Esophagus squamous epithelium (tissue), 5 donors: ENCODE data around the gene MNAT1. TPM values are rescaled to one million over a fixed set of nuclear protein-coding genes. Genes with fewer than 3 reads are reported as not detected.

Experiments used
- DNase-seq: peaks from one replicate; lab custom pipeline; 2025; lab: John Stamatoyannopoulos, UW
- H3K27ac ChIP-seq, 4 donors: fragments of 200-600 bp; sonication (generic); one replicate each; pipeline ENCODE4 v1.5.1; 2016 to 2019; ENCODE audit warnings: mild to moderate bottlenecking in 1 of 4
- H3K27me3 ChIP-seq, 4 donors: fragments of 200-600 bp; sonication (generic); 1 replicate in 3 of 4; 2 replicates in 1 of 4; pipeline versions ENCODE4 v1.5.1 to v1.6.0; 2017 to 2021; ENCODE audit warnings: antibody characterized with exemption in 1 of 4
- H3K36me3 ChIP-seq, 3 donors: fragments of 200-600 bp; sonication (generic); one replicate each; pipeline ENCODE4 v1.5.1; 2016 to 2019
- H3K4me1 ChIP-seq, 3 donors: fragments of 200-600 bp; sonication (generic); one replicate each; pipeline ENCODE4 v1.5.1; 2017 to 2019
- H3K4me3 ChIP-seq, 4 donors: fragments of 200-600 bp; sonication (generic); 1 replicate in 3 of 4; 2 replicates in 1 of 4; pipeline ENCODE4 v1.5.1; 2016 to 2019; ENCODE audit warnings: mild to moderate bottlenecking in 2 of 4, moderate library complexity in 1 of 4
- H3K9me3 ChIP-seq, 3 donors: fragments of 200-600 bp; sonication (generic); one replicate each; pipeline ENCODE4 v1.5.1; 2016 to 2019
- POLR2A ChIP-seq, 4 donors: fragments of 450-650 bp; IDR thresholded peaks; one replicate each; pipeline ENCODE4 v1.6.1; 2017; ENCODE audit warnings: antibody characterized with exemption in 4 of 4, mild to moderate bottlenecking in 4 of 4, moderate library complexity in 3 of 4
- WGBS, 2 donors: methylation state at CpG; one replicate each; pipeline ENCODE4 v1.1.5; 2018; 5-methylcytosine and 5-hydroxymethylcytosine counted together
- intact Hi-C: fragments of 100-400 bp; cut with DNase I; formaldehyde crosslinking; loops from one replicate; pipeline ENCODE4 v1.15.0; 2022
- total RNA-seq, 4 donors: library from RNA; depleted of rRNA; stranded (reverse); fragments of >200 nt; gene quantifications; one replicate each; pipeline ENCODE4 v1.1.0, GENCODE V29; 2016
- TF ChIP-seq, protein P1 (sequence below), 6 experiments: fragments of 450-650 bp in 4 of 6; fragments of 200-600 bp in 2 of 6; sonication (generic) in 2 of 6; IDR thresholded peaks; one replicate each; pipeline ENCODE4 v1.5.1; 2016 to 2019; ENCODE audit warnings: antibody characterized with exemption in 6 of 6, mild to moderate bottlenecking in 4 of 6, moderate library complexity in 4 of 6
- donor health status: DM: yes; HTN: yes; CAD: no.

Gene MNAT1
- total RNA-seq, 4 donors from 2014 or later: 16.7 to 39.1 (median 24.4) TPM

DNA sequence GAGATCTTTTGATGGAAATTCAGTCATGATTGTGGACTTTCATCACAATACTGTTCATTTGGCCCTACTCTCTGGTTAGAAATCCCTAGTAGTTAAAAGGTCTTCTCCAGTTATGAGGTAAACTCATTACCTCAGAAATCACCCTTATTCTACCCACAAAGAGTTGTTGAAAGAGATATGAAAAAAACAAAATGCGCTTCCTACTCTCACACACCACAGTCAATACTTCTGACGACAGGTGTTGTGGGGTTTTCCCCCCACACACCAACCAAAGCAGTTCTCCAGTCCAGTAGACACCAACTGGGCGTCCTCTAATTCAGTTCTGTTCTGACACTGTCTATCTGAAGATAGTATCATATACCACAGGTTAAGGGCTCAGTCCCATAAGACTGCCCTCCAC lies 191.4 kb downstream of the MNAT1 start:
- H3K27ac ChIP-seq: no peak overlapping the region
- no peaks in the 10 kb centered on the region for H3K27me3 ChIP-seq
- TF ChIP-seq, protein P1, sequence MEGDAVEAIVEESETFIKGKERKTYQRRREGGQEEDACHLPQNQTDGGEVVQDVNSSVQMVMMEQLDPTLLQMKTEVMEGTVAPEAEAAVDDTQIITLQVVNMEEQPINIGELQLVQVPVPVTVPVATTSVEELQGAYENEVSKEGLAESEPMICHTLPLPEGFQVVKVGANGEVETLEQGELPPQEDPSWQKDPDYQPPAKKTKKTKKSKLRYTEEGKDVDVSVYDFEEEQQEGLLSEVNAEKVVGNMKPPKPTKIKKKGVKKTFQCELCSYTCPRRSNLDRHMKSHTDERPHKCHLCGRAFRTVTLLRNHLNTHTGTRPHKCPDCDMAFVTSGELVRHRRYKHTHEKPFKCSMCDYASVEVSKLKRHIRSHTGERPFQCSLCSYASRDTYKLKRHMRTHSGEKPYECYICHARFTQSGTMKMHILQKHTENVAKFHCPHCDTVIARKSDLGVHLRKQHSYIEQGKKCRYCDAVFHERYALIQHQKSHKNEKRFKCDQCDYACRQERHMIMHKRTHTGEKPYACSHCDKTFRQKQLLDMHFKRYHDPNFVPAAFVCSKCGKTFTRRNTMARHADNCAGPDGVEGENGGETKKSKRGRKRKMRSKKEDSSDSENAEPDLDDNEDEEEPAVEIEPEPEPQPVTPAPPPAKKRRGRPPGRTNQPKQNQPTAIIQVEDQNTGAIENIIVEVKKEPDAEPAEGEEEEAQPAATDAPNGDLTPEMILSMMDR (IDR thresholded peaks at IDR 0.05): no peak
- no peak for TF ChIP-seq POLR2A (IDR thresholded peaks at IDR 0.05)
- H3K4me3 ChIP-seq: no peak overlapping the region
- H3K4me1 ChIP-seq: no peaks in the 10 kb centered on the region
- H3K36me3 ChIP-seq: no peaks in the 10 kb centered on the region
- DNase-seq: no peak
- H3K9me3 ChIP-seq: no peaks in the 10 kb centered on the region
- 95 to 100% methylated on average over 3 of the region's 3 CpGs for WGBS, 2 donors
- intact Hi-C loops: no loop called here

DNA sequence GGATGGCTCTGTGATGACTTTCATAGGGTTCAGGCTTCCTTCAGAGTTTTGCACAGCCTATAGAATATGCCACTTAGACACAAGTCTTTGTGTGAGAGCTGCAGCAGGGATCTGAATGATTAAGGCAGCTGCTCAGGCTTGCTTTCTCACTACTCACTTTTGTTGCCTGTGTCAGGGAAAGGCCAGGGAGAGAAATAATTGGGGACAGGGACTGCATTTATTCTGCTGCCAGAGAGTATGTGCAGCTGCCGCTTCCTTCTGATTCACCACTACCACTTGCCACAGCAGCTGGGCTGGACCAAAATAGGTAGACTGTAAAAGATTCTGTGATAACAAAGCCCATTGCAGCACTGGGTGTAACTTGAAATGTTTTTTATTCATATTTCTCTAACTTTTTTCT lies 196.7 kb downstream of the MNAT1 start:
- no peak for DNase-seq
- no peaks in the 10 kb centered on the region for H3K36me3 ChIP-seq
- no peaks in the 10 kb centered on the region for H3K9me3 ChIP-seq
- H3K4me1 ChIP-seq: no peaks in the 10 kb centered on the region
- TF ChIP-seq, protein P1 (IDR thresholded peaks at IDR 0.05): no peak
- no peak for TF ChIP-seq POLR2A (IDR thresholded peaks at IDR 0.05)
- intact Hi-C loops: no loop called here
- no peaks in the 10 kb centered on the region for H3K27me3 ChIP-seq
- WGBS, 2 donors: 100% methylated on average over 1 of the region's 1 CpG
- H3K4me3 ChIP-seq: no peak overlapping the region
- no peak overlapping the region for H3K27ac ChIP-seq

DNA sequence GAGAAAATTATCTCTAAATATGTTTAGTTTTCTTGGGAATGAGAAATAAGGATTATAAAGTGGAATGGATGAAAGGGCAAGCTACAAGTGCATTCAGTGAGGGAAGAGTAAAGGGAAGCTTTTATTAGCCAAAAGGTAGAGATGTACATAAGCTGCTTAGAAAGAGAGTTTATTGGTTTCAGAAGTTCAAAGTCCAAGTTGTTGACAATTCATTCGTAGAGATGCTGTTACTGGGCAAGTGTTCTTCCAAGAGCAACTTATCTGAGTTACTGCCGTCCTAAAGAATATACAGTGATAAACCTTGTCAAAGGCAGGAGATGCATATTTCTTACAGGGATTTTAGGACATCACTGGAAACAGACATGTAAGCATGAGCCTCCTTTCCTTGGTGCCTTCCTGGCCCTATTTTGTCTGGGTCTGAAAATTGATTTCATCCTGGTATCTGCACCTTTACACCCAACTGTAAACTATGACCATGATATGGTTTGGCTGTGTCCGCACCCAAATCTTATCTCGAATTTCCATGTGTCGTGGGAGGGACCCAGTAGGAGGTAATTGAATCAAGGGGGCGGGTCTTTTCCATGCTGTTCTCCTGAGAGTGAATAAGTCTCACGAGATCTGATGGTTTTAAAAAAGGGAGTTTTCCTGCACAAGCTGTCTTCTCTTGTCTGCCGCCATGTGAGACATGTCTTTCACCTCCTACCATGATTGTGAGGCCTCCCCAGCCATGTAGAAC lies 199.5 kb downstream of the MNAT1 start:
- WGBS, 2 donors: 85 to 88% methylated on average over 8 of the region's 8 CpGs
- Histone ChIP-seq H3K36me3 (no peaks in the 10 kb centered on the region), H3K27ac (no peak overlapping the region), H3K4me3 (no peak overlapping the region), H3K4me1 (no peaks in the 10 kb centered on the region), H3K27me3 (no peaks in the 10 kb centered on the region), H3K9me3 (no peaks in the 10 kb centered on the region)
- intact Hi-C loops: no loop called here
- no peak for TF ChIP-seq POLR2A (IDR thresholded peaks at IDR 0.05)
- TF ChIP-seq, protein P1 (IDR thresholded peaks at IDR 0.05): no peak
- DNase-seq: no peak

DNA sequence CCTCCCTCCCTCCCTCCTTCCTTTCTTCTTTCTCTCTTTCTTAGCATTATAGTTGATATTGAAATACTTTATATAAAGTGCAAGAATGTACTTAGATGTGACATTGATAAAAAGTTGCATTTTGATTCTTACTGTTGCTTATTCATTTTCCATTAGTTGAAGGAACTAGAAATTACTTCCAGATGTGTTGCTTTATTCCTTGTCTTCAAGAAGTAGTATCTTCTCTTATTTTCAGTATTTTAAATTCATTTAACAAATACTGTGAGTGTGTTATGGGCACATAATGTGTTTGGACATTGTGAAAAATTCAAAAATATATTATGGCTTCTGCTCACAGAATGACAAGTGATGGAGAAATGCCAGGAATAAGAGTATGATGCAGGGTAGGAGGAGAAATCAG lies 200.8 kb downstream of the MNAT1 start:
- Histone ChIP-seq H3K4me1 (no peaks in the 10 kb centered on the region), H3K9me3 (no peaks in the 10 kb centered on the region), H3K27ac (no peak overlapping the region), H3K4me3 (no peak overlapping the region), H3K36me3 (no peaks in the 10 kb centered on the region), H3K27me3 (no peaks in the 10 kb centered on the region)
- TF ChIP-seq POLR2A (IDR thresholded peaks at IDR 0.05): no peak
- TF ChIP-seq, protein P1 (IDR thresholded peaks at IDR 0.05): no peak
- no peak for DNase-seq
- intact Hi-C loops: no loop called here

DNA sequence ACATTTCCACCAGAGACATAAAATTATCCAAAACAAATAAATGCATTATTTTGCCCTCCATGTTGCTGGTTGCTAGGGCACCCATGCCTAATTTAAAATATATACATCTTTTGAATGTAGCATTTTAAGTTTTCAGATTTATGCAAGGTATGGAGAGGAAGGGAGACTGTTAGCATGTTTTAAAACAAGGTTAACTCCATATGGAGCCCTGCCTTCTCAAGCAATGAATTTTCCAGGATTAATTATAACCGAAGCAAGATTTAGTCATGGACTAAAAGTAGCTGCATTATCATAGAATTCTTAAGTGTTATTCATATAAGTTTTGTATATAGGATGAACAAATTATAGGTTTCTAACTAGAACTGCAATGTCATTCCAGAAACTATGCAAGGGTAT lies 209.1 kb downstream of the MNAT1 start:
- WGBS, 2 donors: 83 to 96% methylated on average over 1 of the region's 1 CpG
- DNase-seq: no peak
- no peak overlapping the region for H3K27ac ChIP-seq
- no peak overlapping the region for H3K4me3 ChIP-seq
- intact Hi-C loops: no loop called here
- no peaks in the 10 kb centered on the region for H3K4me1 ChIP-seq
- no peaks in the 10 kb centered on the region for H3K27me3 ChIP-seq
- no peak for TF ChIP-seq POLR2A (IDR thresholded peaks at IDR 0.05)
- TF ChIP-seq, protein P1 (IDR thresholded peaks at IDR 0.05): no peak
- H3K36me3 ChIP-seq: no peaks in the 10 kb centered on the region
- no peaks in the 10 kb centered on the region for H3K9me3 ChIP-seq
